Ovary (tissue), 3 donors: ENCODE data around the gene NDUFC1.

ENCODE experiments used
- EP300 ChIP-seq: sonication (generic); formaldehyde crosslinking; IDR thresholded peaks from one replicate; pipeline ENCODE4 v1.6.1; 2017; ENCODE audit warnings: antibody characterized with exemption
- POLR2A ChIP-seq: fragments of 450-650 bp; IDR thresholded peaks from one replicate; pipeline ENCODE4 v1.6.1; 2017; ENCODE audit warnings: antibody characterized with exemption, mild to moderate bottlenecking, moderate library complexity
- TF ChIP-seq, protein P1 (sequence below), 3 donors: fragments of 450-650 bp in 2 of 3; fragments of 200-600 bp in 1 of 3; IDR thresholded peaks; one replicate each; pipeline versions ENCODE4 v1.5.1 to v1.8.0; 2016 to 2022; ENCODE audit warnings: antibody characterized with exemption in 3 of 3, mild to moderate bottlenecking in 1 of 3
- donor health status: DM: no; HTN: no; CAD: no.

DNA sequence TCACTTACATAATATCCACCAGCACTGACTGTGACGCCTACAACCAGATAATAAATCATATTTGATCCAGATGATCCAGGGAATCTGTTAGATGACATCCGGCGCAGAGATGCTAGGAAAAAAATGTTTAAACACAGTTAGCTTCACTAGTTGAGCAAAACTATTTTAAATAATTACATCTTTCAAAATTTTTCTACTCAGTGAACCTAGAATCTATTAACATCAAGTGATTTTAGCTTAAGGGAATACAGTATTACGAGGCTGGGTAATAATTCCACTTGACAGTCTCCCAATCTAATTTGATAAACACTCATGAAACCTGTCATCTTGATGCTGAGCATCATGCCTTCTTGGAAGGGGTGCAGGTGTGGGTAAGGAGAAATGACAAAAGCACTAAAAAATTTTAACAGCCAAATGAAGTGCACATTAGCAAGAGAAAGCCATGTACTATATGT is 27.0 kb downstream of the NDUFC1 start:
- TF ChIP-seq, protein P1, sequence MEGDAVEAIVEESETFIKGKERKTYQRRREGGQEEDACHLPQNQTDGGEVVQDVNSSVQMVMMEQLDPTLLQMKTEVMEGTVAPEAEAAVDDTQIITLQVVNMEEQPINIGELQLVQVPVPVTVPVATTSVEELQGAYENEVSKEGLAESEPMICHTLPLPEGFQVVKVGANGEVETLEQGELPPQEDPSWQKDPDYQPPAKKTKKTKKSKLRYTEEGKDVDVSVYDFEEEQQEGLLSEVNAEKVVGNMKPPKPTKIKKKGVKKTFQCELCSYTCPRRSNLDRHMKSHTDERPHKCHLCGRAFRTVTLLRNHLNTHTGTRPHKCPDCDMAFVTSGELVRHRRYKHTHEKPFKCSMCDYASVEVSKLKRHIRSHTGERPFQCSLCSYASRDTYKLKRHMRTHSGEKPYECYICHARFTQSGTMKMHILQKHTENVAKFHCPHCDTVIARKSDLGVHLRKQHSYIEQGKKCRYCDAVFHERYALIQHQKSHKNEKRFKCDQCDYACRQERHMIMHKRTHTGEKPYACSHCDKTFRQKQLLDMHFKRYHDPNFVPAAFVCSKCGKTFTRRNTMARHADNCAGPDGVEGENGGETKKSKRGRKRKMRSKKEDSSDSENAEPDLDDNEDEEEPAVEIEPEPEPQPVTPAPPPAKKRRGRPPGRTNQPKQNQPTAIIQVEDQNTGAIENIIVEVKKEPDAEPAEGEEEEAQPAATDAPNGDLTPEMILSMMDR (IDR thresholded peaks at IDR 0.05) = no peak
- TF ChIP-seq POLR2A (no peak), EP300 (no peak)
